Hepatocyte (in vitro differentiated cells): Measurements from ENCODE around the gene FLACC1. TPM values are rescaled to one million over a fixed set of nuclear protein-coding genes. Genes with fewer than 3 reads are reported as not detected.

Experiments
- DNase-seq: peaks from one replicate; pipeline ENCODE4 v3.0.0-alpha.2; 2016; ENCODE audit warnings: low spot score
- H2AFZ ChIP-seq: fragments of 200-600 bp; sonication (generic); 2 replicates; pipeline ENCODE4 v1.6.0; 2016; ENCODE audit warnings: antibody characterized with exemption, mild to moderate bottlenecking
- H3K27ac ChIP-seq: fragments of 200-600 bp; sonication (generic); 2 replicates; pipeline ENCODE4 v1.5.1; 2016; ENCODE audit warnings: mild to moderate bottlenecking
- H3K27me3 ChIP-seq: fragments of 200-600 bp; sonication (generic); 2 replicates; pipeline ENCODE4 v1.6.1; 2016
- H3K36me3 ChIP-seq: fragments of 200-600 bp; sonication (generic); replicated peaks from 2 replicates; pipeline ENCODE4 v1.5.1; 2016; ENCODE audit warnings: low read depth; ENCODE audit not compliant: insufficient read depth
- H3K4me1 ChIP-seq: fragments of 200-600 bp; sonication (generic); 2 replicates; pipeline ENCODE4 v1.5.1; 2016; ENCODE audit warnings: mild to moderate bottlenecking, moderate library complexity; ENCODE audit not compliant: insufficient read depth
- H3K4me2 ChIP-seq: fragments of 200-600 bp; sonication (generic); 2 replicates; pipeline ENCODE4 v1.6.0; 2016
- H3K4me3 ChIP-seq: fragments of 200-600 bp; sonication (generic); 2 replicates; pipeline ENCODE4 v1.5.1; 2016; ENCODE audit warnings: mild to moderate bottlenecking
- H3K79me2 ChIP-seq: fragments of 200-600 bp; sonication (generic); 2 replicates; pipeline ENCODE4 v1.6.0; 2017; ENCODE audit warnings: mild to moderate bottlenecking
- H3K9me2 ChIP-seq: fragments of 200-600 bp; sonication (generic); replicated peaks from 2 replicates; pipeline ENCODE4 v1.6.0; 2017; ENCODE audit warnings: mild to moderate bottlenecking; ENCODE audit not compliant: insufficient read depth
- H3K9me3 ChIP-seq: fragments of 200-600 bp; sonication (generic); 2 replicates; pipeline ENCODE4 v1.5.1; 2016; ENCODE audit warnings: low read depth, mild to moderate bottlenecking
- H4K20me1 ChIP-seq: fragments of 200-600 bp; sonication (generic); 2 replicates; pipeline ENCODE4 v1.6.0; 2016; ENCODE audit warnings: mild to moderate bottlenecking; ENCODE audit not compliant: insufficient read depth, poor library complexity, severe bottlenecking
- CTCF ChIP-seq: fragments of 200-600 bp; sonication (generic); IDR thresholded peaks from 2 replicates; pipeline ENCODE4 v1.5.1; 2016; ENCODE audit warnings: antibody characterized with exemption, mild to moderate bottlenecking; ENCODE audit not compliant: poor library complexity
- EZH2 ChIP-seq: fragments of 200-600 bp; sonication (generic); IDR thresholded peaks from 2 replicates; pipeline ENCODE4 v1.6.1; 2016; ENCODE audit warnings: antibody characterized with exemption, mild to moderate bottlenecking, borderline replicate concordance
- EZH2phosphoT487 ChIP-seq: fragments of 200-600 bp; sonication (generic); IDR thresholded peaks from one replicate; pipeline ENCODE4 v1.6.1; 2018; ENCODE audit warnings: antibody characterized with exemption, mild to moderate bottlenecking, low read depth, moderate library complexity; ENCODE audit not compliant: unreplicated experiment, severe bottlenecking
- WGBS: methylation state at CpG from one replicate; pipeline ENCODE4 v1.1.6; 2016; ENCODE audit warnings: low lambda C conversion rate; ENCODE audit errors: missing lambda C conversion rate; 5-methylcytosine and 5-hydroxymethylcytosine counted together
- polyA plus RNA-seq: library from polyadenylated mRNA; unstranded; fragments of >200 nt; fragmentation: Nextera tagmentation; extraction: Ambion mirVana; gene quantifications from 2 replicates; pipeline ENCODE4 v1.2.1, GENCODE V29; 2016
- total RNA-seq: library from RNA; depleted of rRNA; stranded (reverse); fragments of >200 nt; gene quantifications from 2 replicates; pipeline ENCODE4 v1.2.3, GENCODE V29; 2014

Gene FLACC1
- total and polyA plus RNA-seq, 2 experiments from 2014 or later, result 0.34 to 0.80 TPM

GRCh38 chr2:201363857-201364560 lies 6.9 kb upstream of the FLACC1 start:
- no peaks in the 10 kb centered on the region for H3K36me3 ChIP-seq
- peak; percentile 49 for DNase-seq
- no peak overlapping the region for H3K27ac ChIP-seq
- H3K4me3 ChIP-seq, result no peak overlapping the region
- H3K4me1 ChIP-seq, result no peaks in the 10 kb centered on the region
- H3K79me2 ChIP-seq, result no peaks in the 10 kb centered on the region
- no peaks in the 10 kb centered on the region for H3K9me2 ChIP-seq
- H3K27me3 ChIP-seq, result no peaks in the 10 kb centered on the region
- 92% methylated on average over 2 of the region's 2 CpGs for WGBS
- no peak overlapping the region for H3K4me2 ChIP-seq
- H2AFZ ChIP-seq, result no peak overlapping the region
- no peaks in the 10 kb centered on the region for H3K9me3 ChIP-seq
- no peak for TF ChIP-seq EZH2phosphoT487
- TF ChIP-seq CTCF, result peak; percentile 64
- no peak for TF ChIP-seq EZH2
- H4K20me1 ChIP-seq, result no peaks in the 10 kb centered on the region

GRCh38 chr2:201362396-201362795 lies 5.3 kb upstream of the FLACC1 start:
- DNase-seq, result no peak
- Histone ChIP-seq H4K20me1 (no peaks in the 10 kb centered on the region), H3K4me1 (no peaks in the 10 kb centered on the region), H3K4me2 (no peak overlapping the region), H3K79me2 (no peaks in the 10 kb centered on the region), H3K9me2 (no peaks in the 10 kb centered on the region), H3K27ac (no peak overlapping the region), H2AFZ (no peak overlapping the region), H3K9me3 (no peaks in the 10 kb centered on the region), H3K4me3 (no peak overlapping the region), H3K27me3 (no peaks in the 10 kb centered on the region), H3K36me3 (no peaks in the 10 kb centered on the region)
- TF ChIP-seq EZH2phosphoT487, result no peak
- TF ChIP-seq EZH2, result no peak
- no peak for TF ChIP-seq CTCF
- WGBS, result 90% methylated on average over 2 of the region's 2 CpGs

DNA sequence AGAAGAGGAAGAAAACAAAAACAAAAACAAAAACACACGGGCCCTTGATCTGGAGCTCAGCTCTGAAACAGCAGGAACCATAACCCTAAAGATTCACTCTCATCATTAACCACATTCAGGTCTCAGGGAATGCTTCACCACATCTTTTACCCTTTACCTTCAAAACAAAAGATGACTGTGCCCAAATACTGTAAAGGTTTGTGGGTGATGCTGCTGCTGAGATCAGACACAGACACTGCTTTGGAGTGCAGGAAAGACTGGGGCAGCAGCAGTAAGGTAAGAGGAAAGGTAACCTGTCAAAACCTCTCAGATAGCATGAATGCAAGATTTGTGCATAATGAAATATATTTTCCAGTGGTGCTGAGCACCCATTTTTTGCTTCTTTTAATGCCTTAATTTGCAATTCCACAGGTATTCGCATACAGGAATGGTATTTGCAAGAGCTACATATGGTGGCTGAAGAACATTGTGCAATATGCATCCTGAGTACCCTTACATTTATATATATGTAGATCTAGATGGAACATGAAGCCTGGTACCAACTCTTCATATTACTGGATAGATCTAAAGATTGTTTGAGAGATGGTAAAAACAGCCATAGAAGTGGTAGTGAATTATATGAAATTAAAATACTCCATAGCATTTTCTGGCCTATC lies 4.1 kb upstream of the FLACC1 start:
- Histone ChIP-seq H3K9me3 (no peaks in the 10 kb centered on the region), H3K9me2 (no peaks in the 10 kb centered on the region), H3K27ac (no peak overlapping the region), H3K36me3 (no peaks in the 10 kb centered on the region), H2AFZ (no peak overlapping the region), H3K4me2 (no peak overlapping the region), H3K4me1 (no peaks in the 10 kb centered on the region), H3K27me3 (no peaks in the 10 kb centered on the region), H4K20me1 (no peaks in the 10 kb centered on the region), H3K4me3 (no peak overlapping the region), H3K79me2 (no peaks in the 10 kb centered on the region)
- 98% methylated on average over 2 of the region's 2 CpGs for WGBS
- no peak for DNase-seq
- TF ChIP-seq EZH2 (no peak), EZH2phosphoT487 (no peak), CTCF (no peak)
